ENCODE data around the gene KLHL29. TPM values are rescaled to one million over a fixed set of nuclear protein-coding genes. Genes with fewer than 3 reads are reported as not detected.
A peak's percentile ranks its signal among the peaks of the same experiment; 100 is the strongest.

The KLHL29 gene
- total and polyA plus RNA-seq, 4 experiments from 2014 or later = 0.24 to 2.4 (median 1.9) TPM; not detected in 1

DNA sequence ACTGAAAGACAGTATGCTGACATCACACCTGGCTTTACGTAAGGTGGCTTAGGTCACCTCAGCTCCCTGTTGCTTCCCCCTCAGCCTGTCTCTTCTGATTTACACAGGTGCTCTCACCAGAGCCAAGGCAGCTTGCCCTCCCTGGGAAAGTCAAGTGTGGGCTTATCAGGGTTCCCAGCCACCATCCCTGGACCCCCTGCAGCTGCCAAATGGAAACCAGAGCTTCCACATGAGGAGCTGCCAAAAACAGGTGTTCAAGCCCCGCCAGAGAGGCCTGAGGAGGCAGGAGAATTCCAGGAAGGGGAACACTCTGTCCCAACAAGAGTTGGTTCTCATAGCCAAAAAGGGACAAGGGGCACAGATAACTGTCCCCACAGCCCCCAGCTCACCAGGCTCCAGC is 275.3 kb downstream of the KLHL29 start:
- Histone ChIP-seq H3K36me3 (ENCODE audit: insufficient read depth, low read length) (no peaks in the 10 kb centered on the region), H3K27me3 (ENCODE audit: insufficient read depth, low read length) (no peaks in the 10 kb centered on the region), H3K4me1 (ENCODE audit: insufficient read depth, low read length) (no peaks in the 10 kb centered on the region), H3K27ac (ENCODE audit: low read depth, low read length) (no peak overlapping the region), H3K9me3 (ENCODE audit: control insufficient read depth in 1 of 2, low read length in 2 of 2) (no peaks in the 10 kb centered on the region), H3K4me3 (ENCODE audit: low read length in 2 of 2) (no peak overlapping the region)
- peaks cover 0 to 5% (median 0%) of the 10 kb centered on the region in 4 donors for H3K4me1 Mint-ChIP-seq
- CTCF ChIA-PET (ENCODE audit: partially characterized antibody) = no interaction called here
- no peaks in the 10 kb centered on the region for H3K9me3 Mint-ChIP-seq
- H3K27me3 Mint-ChIP-seq = peaks cover 7 to 9% of the 10 kb centered on the region in 2 donors
- POLR2A ChIA-PET (ENCODE audit: partially characterized antibody) = no interaction called here
- H3K27ac Mint-ChIP-seq = no peak overlapping the region
- no peaks in the 10 kb centered on the region for H3K36me3 Mint-ChIP-seq
- intact Hi-C loops (cut with micrococcal nuclease) = no loop called here
- DNase-seq = no peak
- no peak overlapping the region for H3K4me3 Mint-ChIP-seq

DNA sequence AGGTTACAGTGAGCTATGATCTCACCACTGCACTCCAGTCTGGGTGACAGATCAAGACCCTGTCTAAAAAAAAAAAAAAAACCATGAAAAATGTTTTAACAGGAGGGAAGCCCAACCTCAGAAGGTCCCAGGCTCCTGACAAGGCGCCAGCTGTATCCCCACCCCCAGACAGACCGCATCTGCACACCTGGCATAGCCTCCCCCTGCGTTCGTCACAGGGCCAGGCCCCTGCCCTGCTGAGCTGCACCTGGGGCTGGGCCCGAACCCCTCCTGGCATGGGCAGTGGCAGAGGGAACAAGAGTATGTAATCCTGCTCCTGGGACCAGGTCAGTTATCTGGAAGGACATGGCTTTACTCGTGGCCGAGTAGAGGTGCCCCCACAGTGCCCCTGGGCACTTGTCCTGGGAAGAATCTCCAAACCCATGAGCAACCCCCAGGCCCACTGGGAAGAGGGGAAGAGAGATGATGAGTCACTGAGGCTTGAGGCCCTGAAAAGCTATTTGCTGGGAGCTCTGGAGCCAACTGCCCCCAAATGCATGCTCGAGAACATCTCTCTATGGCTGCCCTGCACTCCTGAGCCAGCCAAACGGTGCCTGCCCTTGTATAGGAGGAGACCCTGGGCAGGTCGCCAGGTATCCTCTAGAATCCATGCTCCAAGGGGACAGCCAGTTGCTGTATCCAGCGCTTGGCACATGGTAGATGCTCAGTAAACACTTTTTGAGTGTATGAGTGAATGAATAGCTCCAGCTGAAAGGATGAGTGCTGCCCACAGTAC is 276.5 kb downstream of the KLHL29 start:
- Histone ChIP-seq H3K9me3 (ENCODE audit: control insufficient read depth in 1 of 2, low read length in 2 of 2) (no peaks in the 10 kb centered on the region), H3K4me1 (ENCODE audit: insufficient read depth, low read length) (no peaks in the 10 kb centered on the region), H3K36me3 (ENCODE audit: insufficient read depth, low read length) (no peaks in the 10 kb centered on the region), H3K4me3 (ENCODE audit: low read length in 2 of 2) (no peak overlapping the region), H3K27me3 (ENCODE audit: insufficient read depth, low read length) (no peaks in the 10 kb centered on the region), H3K27ac (ENCODE audit: low read depth, low read length) (no peak overlapping the region)
- H3K4me1 Mint-ChIP-seq = peaks cover 0 to 5% (median 0%) of the 10 kb centered on the region in 4 donors
- intact Hi-C loops (cut with micrococcal nuclease) = no loop called here
- ChIA-PET CTCF (ENCODE audit: partially characterized antibody) (no interaction called here), POLR2A (ENCODE audit: partially characterized antibody) (no interaction called here)
- no peak for DNase-seq
- no peaks in the 10 kb centered on the region for H3K9me3 Mint-ChIP-seq
- H3K27me3 Mint-ChIP-seq = peaks cover 7 to 9% of the 10 kb centered on the region in 2 donors
- H3K4me3 Mint-ChIP-seq = no peak overlapping the region
- H3K27ac Mint-ChIP-seq = no peak overlapping the region
- no peaks in the 10 kb centered on the region for H3K36me3 Mint-ChIP-seq

DNA sequence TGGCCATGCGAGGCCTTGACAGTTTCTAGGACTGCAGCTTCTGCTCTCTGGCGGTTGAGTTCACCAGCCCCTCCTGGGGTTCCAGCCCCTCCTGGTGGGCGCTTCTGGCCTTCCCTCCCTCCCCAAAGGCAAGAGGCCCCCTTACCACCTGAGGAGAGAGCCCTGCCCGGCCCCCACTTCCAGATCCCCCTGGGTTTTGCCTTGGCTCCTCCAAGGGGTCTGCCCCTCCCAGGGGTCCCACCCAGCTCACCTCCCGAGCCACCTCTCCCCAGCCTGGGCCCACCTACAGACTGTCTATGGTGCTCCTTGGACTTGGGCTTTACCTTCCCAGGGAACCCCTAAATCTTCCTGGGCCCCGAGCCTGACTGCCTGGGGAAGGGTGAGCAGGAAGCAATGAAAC is 277.5 kb downstream of the KLHL29 start:
- CTCF ChIA-PET (ENCODE audit: partially characterized antibody) = no interaction called here
- H3K36me3 ChIP-seq (ENCODE audit: insufficient read depth, low read length) = no peaks in the 10 kb centered on the region
- no peaks in the 10 kb centered on the region for H3K9me3 ChIP-seq (ENCODE audit: control insufficient read depth in 1 of 2, low read length in 2 of 2)
- no peak for DNase-seq
- Mint-ChIP-seq H3K36me3 (no peaks in the 10 kb centered on the region), H3K27me3 (peaks cover 7 to 9% of the 10 kb centered on the region in 2 donors), H3K4me1 (peaks cover 0 to 5% (median 0%) of the 10 kb centered on the region in 4 donors), H3K9me3 (no peaks in the 10 kb centered on the region), H3K4me3 (no peak overlapping the region), H3K27ac (no peak overlapping the region)
- POLR2A ChIA-PET (ENCODE audit: partially characterized antibody) = no interaction called here
- no peaks in the 10 kb centered on the region for H3K27me3 ChIP-seq (ENCODE audit: insufficient read depth, low read length)
- intact Hi-C loops (cut with micrococcal nuclease) = no loop called here
- no peak overlapping the region for H3K4me3 ChIP-seq (ENCODE audit: low read length in 2 of 2)
- H3K27ac ChIP-seq (ENCODE audit: low read depth, low read length) = no peak overlapping the region
- H3K4me1 ChIP-seq (ENCODE audit: insufficient read depth, low read length) = no peaks in the 10 kb centered on the region

DNA sequence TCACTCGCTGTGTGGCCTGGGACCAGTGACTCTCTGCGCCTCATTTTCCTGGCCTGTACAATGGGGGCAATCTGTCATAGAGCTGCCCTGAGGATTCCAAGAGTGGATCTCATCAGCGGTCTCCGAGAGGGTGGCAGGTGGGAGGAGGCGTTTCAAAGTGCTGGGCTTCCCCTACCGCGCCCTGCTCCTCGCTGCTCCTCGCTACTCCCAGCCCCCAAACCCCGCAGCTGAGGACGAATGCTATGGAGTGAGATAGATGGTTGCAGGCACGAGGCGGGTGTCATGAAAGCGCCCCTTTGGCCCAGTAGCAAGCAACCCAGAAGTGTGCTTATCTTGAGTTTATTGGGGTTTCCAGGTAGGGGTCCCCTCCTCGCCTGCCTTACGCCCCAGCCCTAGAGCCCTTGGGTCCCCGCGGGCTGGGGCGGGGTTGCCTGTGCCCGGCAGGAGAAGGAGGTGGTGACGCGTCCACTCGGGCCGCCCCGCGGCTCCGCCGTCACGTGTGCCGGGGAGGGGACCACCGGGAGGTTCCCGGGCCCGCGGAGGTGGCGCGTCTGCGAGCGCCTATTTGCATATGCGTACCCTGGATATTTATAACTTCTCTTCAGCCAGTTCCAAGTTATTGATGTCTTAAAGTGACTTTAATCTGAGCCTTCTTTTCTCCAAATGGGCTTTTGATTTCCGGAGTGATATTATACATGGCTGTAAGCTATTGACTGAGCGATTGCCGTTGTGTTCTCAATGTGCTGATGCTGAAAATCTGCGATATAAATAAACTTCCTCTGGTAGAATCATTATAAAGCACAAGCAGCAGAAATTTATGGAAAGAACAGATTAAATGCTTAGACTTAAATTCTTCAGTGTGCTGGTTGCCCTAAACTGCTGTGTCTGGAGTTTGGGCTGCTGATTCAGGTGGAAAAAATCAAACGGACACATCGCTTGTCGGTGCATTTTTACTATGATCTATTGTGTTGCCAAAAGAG is 278.3 kb downstream of the KLHL29 start:
- no peak overlapping the region for H3K4me3 Mint-ChIP-seq
- no peak overlapping the region for H3K27ac Mint-ChIP-seq
- CTCF ChIA-PET (ENCODE audit: partially characterized antibody) = no interaction called here
- Histone ChIP-seq H3K36me3 (ENCODE audit: insufficient read depth, low read length) (no peaks in the 10 kb centered on the region), H3K4me3 (ENCODE audit: low read length in 2 of 2) (no peak overlapping the region), H3K27ac (ENCODE audit: low read depth, low read length) (no peak overlapping the region), H3K27me3 (ENCODE audit: insufficient read depth, low read length) (no peaks in the 10 kb centered on the region), H3K4me1 (ENCODE audit: insufficient read depth, low read length) (no peaks in the 10 kb centered on the region), H3K9me3 (ENCODE audit: control insufficient read depth in 1 of 2, low read length in 2 of 2) (no peaks in the 10 kb centered on the region)
- DNase-seq = no peak
- H3K9me3 Mint-ChIP-seq = no peaks in the 10 kb centered on the region
- H3K27me3 Mint-ChIP-seq = peaks cover 7 to 9% of the 10 kb centered on the region in 2 donors
- POLR2A ChIA-PET (ENCODE audit: partially characterized antibody) = no interaction called here
- intact Hi-C loops (cut with micrococcal nuclease) = no loop called here
- peaks cover 0 to 5% (median 0%) of the 10 kb centered on the region in 4 donors for H3K4me1 Mint-ChIP-seq
- no peaks in the 10 kb centered on the region for H3K36me3 Mint-ChIP-seq

DNA sequence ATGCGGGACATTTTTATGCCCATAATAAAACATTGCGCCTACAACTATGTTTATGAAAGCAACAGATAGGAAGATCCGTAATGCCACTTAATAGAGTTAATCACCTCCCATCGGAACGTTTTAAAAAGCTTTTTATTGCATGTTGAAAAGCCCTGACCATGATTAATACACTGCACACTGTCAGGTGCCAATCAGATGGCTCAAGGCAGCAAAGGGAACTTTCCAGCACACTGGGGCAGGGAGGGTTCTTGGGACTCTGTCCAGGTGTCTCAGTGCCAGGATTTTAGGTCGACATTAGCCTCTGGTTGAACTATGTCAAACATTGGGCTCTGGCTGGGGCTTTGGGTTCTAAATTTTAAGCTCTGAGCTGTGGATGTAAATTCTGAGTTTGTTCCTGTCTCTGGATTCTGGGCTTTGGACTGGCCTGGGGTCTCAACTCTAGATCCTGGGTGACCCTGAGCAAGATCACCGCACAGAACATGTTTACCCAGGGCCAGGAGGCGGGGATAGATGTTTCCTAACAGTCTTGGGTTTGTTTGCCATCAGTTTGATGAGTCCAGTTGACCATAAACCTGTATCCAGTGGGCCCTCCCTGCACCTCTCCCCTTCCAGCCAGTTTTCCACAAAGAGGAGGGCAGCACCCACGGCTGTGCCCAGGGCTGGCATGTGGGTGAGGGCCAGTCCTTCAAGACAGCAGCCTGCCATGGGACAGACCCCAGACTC is 279.2 kb downstream of the KLHL29 start:
- Histone ChIP-seq H3K4me3 (ENCODE audit: low read length in 2 of 2) (no peak overlapping the region), H3K9me3 (ENCODE audit: control insufficient read depth in 1 of 2, low read length in 2 of 2) (no peaks in the 10 kb centered on the region), H3K27ac (ENCODE audit: low read depth, low read length) (no peak overlapping the region), H3K4me1 (ENCODE audit: insufficient read depth, low read length) (no peaks in the 10 kb centered on the region), H3K27me3 (ENCODE audit: insufficient read depth, low read length) (no peaks in the 10 kb centered on the region), H3K36me3 (ENCODE audit: insufficient read depth, low read length) (no peaks in the 10 kb centered on the region)
- H3K36me3 Mint-ChIP-seq = no peaks in the 10 kb centered on the region
- POLR2A ChIA-PET (ENCODE audit: partially characterized antibody) = no interaction called here
- no peak overlapping the region for H3K4me3 Mint-ChIP-seq
- CTCF ChIA-PET (ENCODE audit: partially characterized antibody) = no interaction called here
- DNase-seq = no peak
- H3K4me1 Mint-ChIP-seq = peaks cover 0 to 3% (median 0%) of the 10 kb centered on the region in 4 donors
- intact Hi-C loops (cut with micrococcal nuclease) = no loop called here
- H3K27me3 Mint-ChIP-seq = peaks cover 5 to 8% of the 10 kb centered on the region in 2 donors
- H3K9me3 Mint-ChIP-seq = no peaks in the 10 kb centered on the region
- H3K27ac Mint-ChIP-seq = no peak overlapping the region

DNA sequence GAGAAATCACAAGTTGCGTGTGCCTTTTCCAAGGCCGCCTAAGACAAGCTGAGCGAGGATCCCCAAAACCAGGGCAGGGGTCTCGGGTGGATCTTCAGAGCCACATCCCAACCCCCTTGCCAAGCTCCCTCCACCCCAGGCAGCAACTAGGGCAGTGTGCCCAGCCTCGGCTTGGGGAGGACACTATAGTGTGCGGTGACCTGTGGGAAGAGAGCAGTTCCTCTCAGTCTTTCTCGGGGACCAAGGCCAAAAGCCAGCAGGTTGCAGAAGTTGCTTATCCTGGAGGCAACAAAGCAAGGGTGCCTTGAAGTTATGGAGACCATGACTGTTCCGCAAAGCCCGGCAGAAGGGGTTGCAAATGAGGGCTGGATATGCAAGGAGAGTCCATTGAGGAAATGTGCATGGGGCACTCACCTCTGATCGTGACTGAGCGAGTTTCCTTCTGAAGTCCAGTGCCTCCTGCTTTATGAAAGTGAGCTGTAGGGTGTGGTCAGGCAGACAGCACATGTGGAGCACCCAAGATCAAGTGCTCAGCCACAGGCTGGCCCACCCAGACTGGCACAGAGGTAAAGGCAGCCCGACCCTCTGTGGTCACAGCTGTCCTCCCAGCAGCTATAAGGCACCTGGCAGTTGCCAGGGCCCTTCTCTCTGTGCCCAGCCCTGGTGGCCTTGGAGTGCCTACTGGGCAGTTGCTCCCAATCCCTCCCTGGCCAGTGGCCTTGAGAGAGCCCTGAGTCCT is 281.4 kb downstream of the KLHL29 start:
- Histone ChIP-seq H3K4me3 (ENCODE audit: low read length in 2 of 2) (no peak overlapping the region), H3K9me3 (ENCODE audit: control insufficient read depth in 1 of 2, low read length in 2 of 2) (no peaks in the 10 kb centered on the region), H3K4me1 (ENCODE audit: insufficient read depth, low read length) (no peaks in the 10 kb centered on the region), H3K36me3 (ENCODE audit: insufficient read depth, low read length) (no peaks in the 10 kb centered on the region), H3K27me3 (ENCODE audit: insufficient read depth, low read length) (no peaks in the 10 kb centered on the region), H3K27ac (ENCODE audit: low read depth, low read length) (no peak overlapping the region)
- peaks cover 0 to 2% (median 0%) of the 10 kb centered on the region in 8 donors for H3K9me3 Mint-ChIP-seq
- DNase-seq = no peak
- ChIA-PET CTCF (ENCODE audit: partially characterized antibody) (no interaction called here), POLR2A (ENCODE audit: partially characterized antibody) (no interaction called here)
- H3K4me1 Mint-ChIP-seq = peaks cover 0 to 3% (median 0%) of the 10 kb centered on the region in 4 donors
- peaks cover 5 to 8% of the 10 kb centered on the region in 2 donors for H3K27me3 Mint-ChIP-seq
- peak overlapping the region in 1 of 7 donors; percentile 53 for H3K27ac Mint-ChIP-seq
- no peaks in the 10 kb centered on the region for H3K36me3 Mint-ChIP-seq
- intact Hi-C loops (cut with micrococcal nuclease) = no loop called here
- no peak overlapping the region for H3K4me3 Mint-ChIP-seq

All from CD4-positive, alpha-beta memory T cell (primary cell).